Endothelial cell of umbilical vein (primary cell): Measurements from ENCODE around the gene ABCA7. TPM values are rescaled to one million over a fixed set of nuclear protein-coding genes. Genes with fewer than 3 reads are reported as not detected.

Experiments used
- BruUV-seq: library from RNA; stranded (reverse); fragments of 400-500 nt; replicated peaks from 2 replicates; lab custom pipeline; 2021; lab: Mats Ljungman, UMichigan
- CTCF ChIA-PET: fragments of 300-600, 350-600 bp; sonication (Branson Sonifier 250); formaldehyde crosslinking; loops from one replicate; lab custom pipeline; 2021; ENCODE audit warnings: antibody characterized with exemption, inconsistent platforms; lab: Charles Lee
- POLR2A ChIA-PET: fragments of 300-600, 350-600 bp; sonication (Branson Sonifier 250); formaldehyde crosslinking; loops from one replicate; lab custom pipeline; 2021; ENCODE audit warnings: antibody characterized with exemption, inconsistent platforms; lab: Charles Lee
- DNase-seq: peaks from one replicate; pipeline ENCODE4 v3.0.0-alpha.2; 2011; ENCODE audit warnings: low read depth, low spot score
- FAIRE-seq: peaks from 2 replicates; lab custom pipeline; 2011; peaks lifted over from hg19 to GRCh38; lab: Jason Lieb, UNC
- H2AFZ ChIP-seq: 2 replicates; pipeline ENCODE4 v1.6.0; 2012; ENCODE audit warnings: low read depth, low read length, control low read depth, inconsistent platforms
- H3K27ac ChIP-seq: 2 replicates; pipeline ENCODE4 v1.5.1; 2011; ENCODE audit warnings: low read depth, mild to moderate bottlenecking, control low read depth, low read length, moderate library complexity; ENCODE audit not compliant: insufficient read depth
- H3K27me3 ChIP-seq, 2 experiments: 2 replicates each; pipeline versions ENCODE4 v1.6.0 to v1.6.1; 2011; ENCODE audit warnings: low read length in 2 of 2, mixed read lengths in 1 of 2; ENCODE audit not compliant: control insufficient read depth in 2 of 2, insufficient read depth in 2 of 2
- H3K36me3 ChIP-seq, 2 experiments: 2 replicates in 1 of 2; 3 replicates in 1 of 2; pipeline ENCODE4 v1.5.1; 2011; ENCODE audit warnings: low read length in 2 of 2, mild to moderate bottlenecking in 1 of 2, moderate library complexity in 1 of 2; ENCODE audit not compliant: control insufficient read depth in 2 of 2, insufficient read depth in 2 of 2; ENCODE audit errors: extremely low read depth in 1 of 2
- H3K4me1 ChIP-seq: 3 replicates; pipeline ENCODE4 v1.5.1; 2011; ENCODE audit warnings: mild to moderate bottlenecking, low read length; ENCODE audit not compliant: control insufficient read depth, insufficient read depth; ENCODE audit errors: extremely low read depth
- H3K4me2 ChIP-seq: 2 replicates; pipeline ENCODE4 v1.6.1; 2011; ENCODE audit warnings: low read length, control low read depth, mixed read lengths; ENCODE audit not compliant: insufficient read depth
- H3K4me3 ChIP-seq, 3 experiments: fragments of 200-600 bp in 1 of 3; sonication (generic), shearing (Covaris generic) in 1 of 3; replicated peaks in 1 of 3; 2 replicates each; pipeline ENCODE4 v1.5.1; 2011 to 2016; ENCODE audit warnings: control low read depth in 3 of 3, low read length in 3 of 3, mild to moderate bottlenecking in 2 of 3, inconsistent platforms in 1 of 3, low read depth in 1 of 3, moderate library complexity in 1 of 3; ENCODE audit not compliant: insufficient read depth in 1 of 3
- H3K79me2 ChIP-seq: 2 replicates; pipeline ENCODE4 v1.6.0; 2012; ENCODE audit warnings: low read length, inconsistent platforms; ENCODE audit not compliant: control insufficient read depth, insufficient read depth
- H3K9ac ChIP-seq: replicated peaks from 2 replicates; pipeline ENCODE3; 2011; ENCODE audit warnings: low read length, control low read depth; ENCODE audit not compliant: insufficient read depth; ENCODE audit errors: extremely low read depth
- H3K9me1 ChIP-seq: replicated peaks from 3 replicates; pipeline ENCODE4 v1.6.0; 2011; ENCODE audit warnings: mild to moderate bottlenecking, low read length; ENCODE audit not compliant: control insufficient read depth, insufficient read depth; ENCODE audit errors: extremely low read depth
- H3K9me3 ChIP-seq: replicated peaks from 2 replicates; pipeline ENCODE4 v1.5.1; 2012; ENCODE audit warnings: low read length, inconsistent platforms; ENCODE audit not compliant: control insufficient read depth, insufficient read depth
- H4K20me1 ChIP-seq: replicated peaks from 2 replicates; pipeline ENCODE3; 2011; ENCODE audit warnings: mild to moderate bottlenecking, low read length; ENCODE audit not compliant: control insufficient read depth, insufficient read depth; ENCODE audit errors: extremely low read depth
- CTCF ChIP-seq, 2 donors: IDR thresholded peaks; 1 replicate in 1 of 2; 2 replicates in 1 of 2; pipeline ENCODE4 v1.5.1; 2011; ENCODE audit warnings: low read length in 2 of 2, mild to moderate bottlenecking in 2 of 2, moderate library complexity in 2 of 2, control low read depth in 1 of 2, inconsistent platforms in 1 of 2, low read depth in 1 of 2; ENCODE audit not compliant: insufficient read depth in 1 of 2; ENCODE audit errors: extremely low read depth in 1 of 2
- EZH2 ChIP-seq: IDR thresholded peaks from 2 replicates; pipeline ENCODE4 v1.6.1; 2012; ENCODE audit warnings: borderline replicate concordance, low read depth, mild to moderate bottlenecking, moderate library complexity, low read length, inconsistent platforms; ENCODE audit not compliant: severe bottlenecking
- FOS ChIP-seq: IDR thresholded peaks from 2 replicates; pipeline ENCODE4 v1.6.1; 2011; ENCODE audit warnings: mild to moderate bottlenecking, low read length, moderate library complexity, borderline replicate concordance; ENCODE audit not compliant: insufficient read depth
- GATA2 ChIP-seq: IDR thresholded peaks from 2 replicates; pipeline ENCODE4 v1.7.0; 2011; ENCODE audit warnings: low read depth, mild to moderate bottlenecking, moderate library complexity, mixed read lengths, low read length; ENCODE audit not compliant: insufficient read length, insufficient read depth
- JUN ChIP-seq: IDR thresholded peaks from 2 replicates; pipeline ENCODE4 v1.6.1; 2011; ENCODE audit warnings: borderline replicate concordance, low read depth; ENCODE audit not compliant: insufficient read length, insufficient read depth
- MAX ChIP-seq: IDR thresholded peaks from 2 replicates; pipeline ENCODE4 v1.6.1; 2011; ENCODE audit not compliant: insufficient read depth, insufficient read length
- MYC ChIP-seq: IDR thresholded peaks from one replicate; pipeline ENCODE4 v1.6.1; 2011; ENCODE audit warnings: mild to moderate bottlenecking, low read depth, low read length
- POLR2A ChIP-seq: IDR thresholded peaks from 2 replicates; pipeline ENCODE4 v1.6.1; 2012; ENCODE audit warnings: low read depth, mild to moderate bottlenecking, control low read depth, low read length
- POLR2AphosphoS5 ChIP-seq: IDR thresholded peaks from 2 replicates; pipeline ENCODE4 v1.6.1; 2012; ENCODE audit warnings: low read depth, mild to moderate bottlenecking, control low read depth, low read length, moderate library complexity; ENCODE audit not compliant: insufficient read depth
- dilution Hi-C: fragments of 300-500 bp; cut with MboI; formaldehyde crosslinking; loops from one replicate; pipeline ENCODE4 v1.15.0; 2019; ENCODE audit warnings: low sequenced_read_pairs; ENCODE audit not compliant: extremely low pct_ligation_motif_present
- intact Hi-C: fragments of 100-400 bp; cut with micrococcal nuclease; formaldehyde crosslinking; loops from one replicate; pipeline ENCODE4 v1.10.0; 2022
- polyA plus RNA-seq, 4 experiments: library from polyadenylated mRNA; depleted of rRNA in 3 of 4; stranded (reverse) in 3 of 4; unstranded in 1 of 4; fragments of >200 nt; gene quantifications; 2 replicates each; pipeline versions ENCODE4 v1.2.1 to v1.2.3, GENCODE V29; 2011 to 2012; ENCODE audit warnings: missing spikeins in 1 of 4
- total RNA-seq: library from RNA; stranded (reverse); gene quantifications from 2 replicates; pipeline ENCODE4 v1.2.3, GENCODE V29; 2021

Gene ABCA7
- total and polyA plus RNA-seq, 2 donors (not counting 3 experiments of a cell fraction or from before 2014, with no cell fraction given): 5.7 to 9.8 TPM

GRCh38 chr19:1076046-1076386, 36.1 kb downstream of the ABCA7 start:
- Histone ChIP-seq H3K9me1 (no peaks in the 10 kb centered on the region), H3K36me3 (no peaks in the 10 kb centered on the region), H3K4me1 (no peaks in the 10 kb centered on the region), H3K79me2 (no peaks in the 10 kb centered on the region), H2AFZ (no peak overlapping the region), H4K20me1 (no peaks in the 10 kb centered on the region), H3K4me2 (no peak overlapping the region), H3K27me3 (no peaks in the 10 kb centered on the region), H3K9ac (no peak overlapping the region), H3K4me3 (no peak overlapping the region), H3K9me3 (no peaks in the 10 kb centered on the region), H3K27ac (no peak overlapping the region)
- DNase-seq (no peak), FAIRE-seq (no peak)
- POLR2A ChIA-PET: no interaction called here
- dilution Hi-C loops (no loop called here), intact Hi-C loops (no loop called here)
- no peak for TF ChIP-seq POLR2AphosphoS5
- no TSS peak for BruUV-seq
- CTCF ChIA-PET: interaction anchor here (1.9 kb wide), 1 partner anchor 11 kb away, joined by 13 read pairs; no protein-coding TSS in a partner anchor

GRCh38 chr19:1076951-1077350, 37.0 kb downstream of the ABCA7 start:
- DNase-seq (no peak), FAIRE-seq (no peak)
- no peaks in the 10 kb centered on the region for H3K9me3 ChIP-seq
- intact Hi-C loops: no loop called here
- H3K9ac ChIP-seq: no peak overlapping the region
- H3K4me3 ChIP-seq: no peak overlapping the region
- TF ChIP-seq GATA2 (no peak), CTCF (IDR thresholded peaks at IDR 0.05; ENCODE audit: extremely low read depth in 1 of 2, insufficient read depth in 1 of 2, low read depth in 1 of 2, low read length in 2 of 2) (no peak), JUN (no peak), POLR2AphosphoS5 (no peak), MYC (no peak), EZH2 (no peak), MAX (no peak), POLR2A (no peak), FOS (no peak)
- H3K27me3 ChIP-seq: no peaks in the 10 kb centered on the region
- H3K36me3 ChIP-seq: no peaks in the 10 kb centered on the region
- H3K4me2 ChIP-seq: no peak overlapping the region
- dilution Hi-C loops: no loop called here
- ChIA-PET POLR2A (no interaction called here), CTCF (interaction anchor here (0.6 to 2.4 kb wide), 2 partner anchors 12 to 16 kb away, joined by 3 to 6 read pairs; no protein-coding TSS in a partner anchor)
- no peaks in the 10 kb centered on the region for H3K79me2 ChIP-seq
- no peak overlapping the region for H2AFZ ChIP-seq
- no TSS peak for BruUV-seq
- H4K20me1 ChIP-seq: no peaks in the 10 kb centered on the region
- H3K27ac ChIP-seq: no peak overlapping the region
- no peaks in the 10 kb centered on the region for H3K4me1 ChIP-seq
- H3K9me1 ChIP-seq: no peaks in the 10 kb centered on the region
